HUDEP-2 (cell line): ENCODE measurements around the gene LGALS7B.
"Not testable (repeated sequence)": the region's sequence is repeated elsewhere in the genome, so short reads cannot be mapped to it uniquely, and the experiment has no call there.

Source experiments
- DNase-seq, 76 experiments: peaks; one replicate each; lab custom pipeline; 2025; ENCODE audit not compliant: unreplicated experiment in 76 of 76; lab: John Stamatoyannopoulos, UW

LGALS7B gene

GRCh38 chr19:38816131-38816750 lies 27.2 kb downstream of the LGALS7B start:
- DNase-seq, result no peak

GRCh38 chr19:38817081-38817480 lies 28.1 kb downstream of the LGALS7B start:
- DNase-seq, result no peak

- peak in 9 of 76 experiments; percentile 15 to 39 (median 30) for DNase-seq
These were observed 30.4 kb downstream of the LGALS7B start for GRCh38 chr19:38819231-38819920.

- not testable (repeated sequence) for DNase-seq
These were observed 32.3 kb downstream of the LGALS7B start for GRCh38 chr19:38821230-38821825.

DNA sequence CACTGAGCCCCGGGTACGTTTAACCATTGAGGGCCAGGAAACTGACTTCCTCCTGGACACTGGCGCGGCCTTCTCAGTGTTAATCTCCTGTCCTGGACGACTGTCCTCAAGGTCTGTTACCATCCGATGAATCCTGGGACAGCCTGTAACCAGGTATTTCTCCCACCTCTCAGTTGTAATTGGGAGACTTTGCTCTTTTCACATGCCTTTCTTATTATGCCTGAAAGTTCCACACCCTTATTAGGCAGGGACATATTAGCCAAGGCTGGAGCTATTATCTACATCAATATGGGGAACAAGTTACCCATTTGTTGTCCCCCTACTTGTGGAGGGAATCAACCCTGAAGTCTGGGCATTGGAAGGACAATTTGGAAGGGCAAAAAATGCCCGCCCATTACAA lies 36.9 kb downstream of the LGALS7B start:
- not testable (repeated sequence) for DNase-seq

DNA sequence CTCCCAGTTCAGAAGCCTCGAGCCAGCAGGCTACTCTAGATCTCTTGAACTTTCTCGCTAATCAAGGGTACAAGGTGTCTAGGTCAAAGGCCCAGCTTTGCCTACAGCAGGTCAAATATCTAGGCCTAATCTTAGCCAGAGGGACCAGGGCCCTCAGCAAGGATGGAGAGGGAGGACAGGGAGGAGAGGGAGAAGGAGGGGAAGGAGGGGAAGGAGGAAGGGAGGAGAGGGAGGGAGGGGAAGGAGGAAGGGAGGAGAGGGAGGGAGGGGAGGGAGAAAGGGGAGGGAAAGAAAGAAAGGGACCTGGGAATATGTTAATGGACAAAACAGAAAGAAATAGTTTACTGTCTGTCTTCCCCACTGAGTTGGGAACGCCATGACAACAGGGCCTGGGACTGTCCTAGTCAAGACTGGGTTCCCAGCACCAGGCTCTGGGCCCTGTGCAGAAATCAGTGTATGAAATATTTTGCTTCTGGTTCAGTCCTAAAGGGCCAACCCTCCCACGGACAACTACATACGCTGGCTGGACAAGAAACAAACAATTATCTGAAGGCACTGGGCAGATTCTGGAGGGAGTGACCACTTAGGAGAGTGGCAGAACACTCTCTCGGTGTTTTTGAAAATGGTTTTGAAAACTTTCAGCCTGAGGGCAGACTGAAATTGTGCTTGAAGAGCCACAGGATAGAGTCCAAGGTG lies 38.0 kb downstream of the LGALS7B start:
- DNase-seq, result no peak

GRCh38 chr19:38829203-38829602 lies 40.2 kb downstream of the LGALS7B start:
- DNase-seq, result not testable (repeated sequence)

DNA sequence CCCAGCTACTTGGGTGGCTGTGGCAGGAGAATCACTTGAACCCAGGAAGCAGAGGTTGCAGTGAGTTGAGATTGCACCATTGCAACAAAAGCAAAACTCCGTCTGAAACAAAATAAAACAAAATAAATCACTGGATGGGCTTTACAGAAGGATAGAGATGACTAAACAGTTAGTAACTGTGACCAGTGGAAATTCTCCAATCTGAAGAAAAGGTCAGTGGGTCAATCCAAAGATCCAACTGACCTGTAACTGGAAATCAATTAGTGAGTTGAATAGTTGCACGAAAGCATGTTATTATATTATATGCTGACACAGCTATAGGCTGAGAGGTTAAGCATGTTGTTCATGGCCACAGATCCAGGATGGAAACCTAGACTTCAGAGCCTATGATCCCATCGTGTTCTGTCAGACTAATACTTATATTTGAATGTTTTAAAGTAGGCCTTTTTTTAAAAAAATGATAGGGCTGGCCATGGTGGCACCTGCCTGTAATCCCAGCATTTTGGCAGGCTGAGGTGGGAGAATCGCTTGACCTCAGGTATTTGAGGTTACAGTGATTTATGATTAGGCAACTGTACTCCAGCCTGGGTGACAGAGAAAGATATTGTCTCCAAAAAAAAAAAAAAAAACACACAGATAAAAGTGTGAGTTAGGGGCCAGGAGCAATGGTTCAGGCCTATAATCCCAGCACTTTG lies 41.2 kb downstream of the LGALS7B start:
- no peak for DNase-seq

- peak in 25 of 76 experiments; percentile 25 to 68 (median 45) for DNase-seq
These were observed 42.2 kb downstream of the LGALS7B start for GRCh38 chr19:38831142-38831605.

GRCh38 chr19:38833092-38833425 lies 44.1 kb downstream of the LGALS7B start:
- no peak for DNase-seq

GRCh38 chr19:38834104-38834490 lies 45.1 kb downstream of the LGALS7B start:
- no peak for DNase-seq

GRCh38 chr19:38834590-38834989 lies 45.6 kb downstream of the LGALS7B start:
- no peak for DNase-seq

DNA sequence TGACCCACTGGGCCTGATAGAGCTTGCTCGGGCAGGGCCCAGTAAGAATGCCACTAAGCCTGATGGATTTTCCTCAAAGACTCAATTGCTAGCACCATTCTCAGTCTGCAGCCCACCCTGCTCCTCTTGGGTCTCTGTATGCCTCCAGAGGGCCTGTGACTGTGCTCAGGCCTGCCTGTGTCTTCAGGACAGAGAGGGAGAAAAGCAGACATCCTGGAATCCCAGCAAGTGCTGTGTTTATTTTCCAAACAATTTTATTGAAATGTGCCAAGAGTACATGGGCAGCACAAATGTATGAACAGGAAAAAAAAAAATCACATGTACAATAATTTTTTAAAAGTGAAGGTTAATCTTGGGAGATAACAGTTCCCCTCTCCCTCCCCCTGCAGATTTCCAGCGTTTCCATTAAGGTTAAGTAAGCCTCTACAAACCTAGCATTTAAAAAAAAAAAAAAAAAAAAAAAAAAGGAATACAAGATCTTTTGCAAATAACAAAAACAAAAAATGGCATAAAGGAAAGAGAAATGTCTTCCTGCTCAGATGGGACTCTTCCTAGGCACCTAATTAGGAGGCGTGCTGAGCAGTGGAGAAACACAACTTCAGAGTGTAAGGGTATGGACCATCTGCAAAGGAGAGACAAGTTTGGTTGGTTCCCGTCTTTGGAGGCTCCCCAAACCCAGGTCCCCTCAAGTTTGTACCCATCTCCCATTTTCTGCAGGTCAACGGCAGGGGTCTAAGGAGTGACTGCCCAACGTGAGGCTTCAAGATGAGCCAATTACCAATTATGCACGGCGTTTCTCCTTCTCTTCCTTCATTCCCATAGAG lies 47.4 kb downstream of the LGALS7B start:
- no peak for DNase-seq

GRCh38 chr19:38836983-38837626 lies 48.1 kb downstream of the LGALS7B start:
- no peak for DNase-seq

DNA sequence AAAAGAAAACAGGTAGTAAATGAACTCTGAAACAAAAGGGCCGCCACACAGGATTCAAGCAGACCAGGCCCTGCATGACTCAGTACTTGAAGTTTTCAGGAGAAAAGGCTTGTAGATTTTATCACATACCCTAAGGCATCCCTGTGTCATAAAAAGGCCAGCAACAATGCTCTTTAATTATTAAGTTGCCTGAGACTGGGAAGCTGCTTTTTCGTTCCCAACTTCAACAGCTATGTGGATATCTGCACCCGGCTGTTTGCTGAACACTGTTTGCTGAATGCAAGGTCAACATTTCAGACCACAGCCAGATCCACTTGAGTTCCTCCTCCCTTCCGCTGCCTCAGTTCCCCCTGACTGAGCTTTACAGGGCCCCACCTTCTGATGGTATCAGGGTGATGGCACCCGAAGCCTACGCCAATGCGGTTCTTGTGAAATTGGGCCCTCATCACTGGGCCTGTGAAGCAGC lies 48.7 kb downstream of the LGALS7B start:
- DNase-seq, result no peak

- DNase-seq, result no peak
These were observed 49.4 kb downstream of the LGALS7B start for GRCh38 chr19:38838208-38838985.

GRCh38 chr19:38838986-38839761 lies 50.2 kb downstream of the LGALS7B start:
- DNase-seq, result no peak
